Liver (tissue), 9 donors: Measurements from ENCODE around the gene ST8SIA1. TPM values are rescaled to one million over a fixed set of nuclear protein-coding genes. Genes with fewer than 3 reads are reported as not detected.

Experiments used
- DNase-seq: peaks from one replicate; pipeline ENCODE4 v3.0.0-alpha.2; 2017; ENCODE audit warnings: low spot score
- H3K27ac ChIP-seq, 2 donors: one replicate each; pipeline ENCODE4 v1.7.0; 2013; ENCODE audit warnings: inconsistent platforms in 2 of 2, low read length in 2 of 2, control low read depth in 1 of 2, low read depth in 1 of 2, mild to moderate bottlenecking in 1 of 2
- H3K27me3 ChIP-seq, 4 donors: one replicate each; pipeline versions ENCODE4 v1.6.1 to v1.7.0; 2013; ENCODE audit warnings: low read length in 3 of 4, inconsistent platforms in 1 of 4, mild to moderate bottlenecking in 1 of 4, moderate library complexity in 1 of 4; ENCODE audit not compliant: control insufficient read depth in 4 of 4, insufficient read depth in 4 of 4
- H3K36me3 ChIP-seq, 4 donors: one replicate each; pipeline versions ENCODE4 v1.6.1 to v1.7.0; 2013; ENCODE audit warnings: low read length in 3 of 4, mild to moderate bottlenecking in 3 of 4, low read depth in 1 of 4, moderate library complexity in 1 of 4; ENCODE audit not compliant: control insufficient read depth in 4 of 4, insufficient read depth in 3 of 4
- H3K4me1 ChIP-seq, 4 donors: one replicate each; pipeline versions ENCODE4 v1.6.1 to v1.7.0; 2013; ENCODE audit warnings: low read length in 3 of 4, mild to moderate bottlenecking in 3 of 4, moderate library complexity in 1 of 4; ENCODE audit not compliant: control insufficient read depth in 4 of 4, insufficient read depth in 4 of 4
- H3K4me3 ChIP-seq, 3 donors: one replicate each; pipeline versions ENCODE4 v1.6.1 to v1.7.0; 2013; ENCODE audit warnings: low read length in 3 of 3, control low read depth in 1 of 3, low read depth in 1 of 3, mild to moderate bottlenecking in 1 of 3
- H3K9ac ChIP-seq, 2 donors: one replicate each; pipeline ENCODE4 v1.7.0; 2013; ENCODE audit warnings: low read length in 2 of 2, mild to moderate bottlenecking in 2 of 2, moderate library complexity in 2 of 2, control low read depth in 1 of 2, low read depth in 1 of 2
- H3K9me3 ChIP-seq, 4 donors: one replicate each; pipeline versions ENCODE4 v1.6.1 to v1.7.0; 2013; ENCODE audit warnings: low read length in 3 of 4; ENCODE audit not compliant: control insufficient read depth in 4 of 4
- CTCF ChIP-seq: fragments of 150-350 bp; IDR thresholded peaks from 2 replicates; pipeline ENCODE4 v1.5.1; 2017; ENCODE audit warnings: improper control_type of control experiment, low read depth, low read length; ENCODE audit not compliant: missing input control
- FOXA1 ChIP-seq: IDR thresholded peaks from 2 replicates; pipeline ENCODE4 v1.6.1; 2016; ENCODE audit warnings: antibody characterized with exemption
- GABPA ChIP-seq, 2 donors: IDR thresholded peaks in 1 of 2; conservative IDR thresholded peaks in 1 of 2; 2 replicates each; pipeline ENCODE4 v1.6.1; 2016; ENCODE audit warnings: antibody characterized with exemption in 2 of 2, mild to moderate bottlenecking in 1 of 2, moderate library complexity in 1 of 2
- HNF4A ChIP-seq, 2 donors: conservative IDR thresholded peaks; 2 replicates each; pipeline ENCODE4 v1.6.1; 2016; ENCODE audit warnings: antibody characterized with exemption in 2 of 2, mild to moderate bottlenecking in 2 of 2
- JUND ChIP-seq, 2 donors: IDR thresholded peaks; 2 replicates each; pipeline ENCODE4 v1.6.1; 2016; ENCODE audit warnings: antibody characterized with exemption in 2 of 2
- NR2F2 ChIP-seq: IDR thresholded peaks from 2 replicates; pipeline ENCODE4 v1.6.1; 2016; ENCODE audit warnings: antibody characterized with exemption
- YY1 ChIP-seq: IDR thresholded peaks from 2 replicates; pipeline ENCODE4 v1.6.1; 2016; ENCODE audit warnings: antibody characterized with exemption, mild to moderate bottlenecking
- WGBS: extraction: QIAGEN DNeasy Blood & Tissue Kit; methylation state at CpG from one replicate; pipeline ENCODE4 v1.1.7; 2013; 5-methylcytosine and 5-hydroxymethylcytosine counted together
- polyA plus RNA-seq, 2 donors: library from polyadenylated mRNA; stranded (reverse) in 1 of 2; unstranded in 1 of 2; fragments of 200-250 nt in 1 of 2; fragments of >200 nt in 1 of 2; fragmentation: Nextera tagmentation in 1 of 2; extraction: Ambion mirVana in 1 of 2; gene quantifications; one replicate each; pipeline versions ENCODE4 v1.2.1 to v1.2.3, GENCODE V29; 2013 to 2015
- total RNA-seq, 2 donors: library from RNA; depleted of rRNA; stranded (reverse); fragments of >200 nt; gene quantifications; one replicate each; pipeline ENCODE4 v1.2.3, GENCODE V29; 2014
- TF ChIP-seq, protein P1 (sequence below): IDR thresholded peaks from 2 replicates; pipeline ENCODE4 v1.6.1; 2016; ENCODE audit warnings: antibody characterized with exemption
- TF ChIP-seq, protein P2 (sequence below): IDR thresholded peaks from 2 replicates; pipeline ENCODE4 v1.6.1; 2016; ENCODE audit warnings: antibody characterized with exemption
- donor health status: healthy.
- donor health status: healthy.
- donor health status: healthy.
- donor health status: healthy.
- donor health status: healthy.

ST8SIA1 gene
- total and polyA plus RNA-seq, 4 donors, result 0.02 to 1.0 (median 0.17) TPM; not detected in 1

DNA sequence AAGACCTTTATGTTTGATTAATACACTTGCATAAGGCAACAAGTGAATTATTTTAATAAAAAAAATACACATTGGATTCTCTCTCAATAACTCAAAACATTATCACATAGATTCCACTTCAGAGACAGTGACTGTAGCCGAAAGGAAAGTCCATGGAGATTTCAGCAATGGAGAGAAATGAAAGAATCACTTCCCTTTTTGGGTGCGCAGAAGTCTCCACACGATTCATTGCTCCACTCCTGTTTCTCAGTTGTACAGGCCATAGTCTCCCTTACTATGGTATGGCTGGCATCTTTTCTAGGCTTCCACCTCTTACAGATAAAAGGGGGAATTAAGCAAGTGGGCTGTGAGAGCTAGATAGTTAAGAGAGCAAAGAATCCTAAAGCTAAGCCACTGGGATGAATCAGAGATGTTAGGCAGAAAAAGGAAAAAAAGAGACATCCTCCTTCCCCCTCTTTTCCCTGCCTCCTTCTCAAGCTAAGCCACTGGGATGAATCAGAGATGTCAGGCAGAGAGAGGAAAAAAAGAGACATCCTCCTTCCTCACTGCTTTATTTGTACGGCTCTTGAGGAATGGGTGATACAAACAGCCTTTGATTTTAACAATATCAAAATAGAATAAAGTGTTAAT, 16.3 kb downstream of the ST8SIA1 start:
- no peak overlapping the region for H3K27ac ChIP-seq
- no peaks in the 10 kb centered on the region for H3K9me3 ChIP-seq
- no peaks in the 10 kb centered on the region for H3K4me1 ChIP-seq
- DNase-seq, result no peak
- peaks cover 0 to 7% (median 3%) of the 10 kb centered on the region in 4 donors for H3K27me3 ChIP-seq
- H3K36me3 ChIP-seq, result no peaks in the 10 kb centered on the region
- TF ChIP-seq YY1, result no peak
- TF ChIP-seq, protein P1, sequence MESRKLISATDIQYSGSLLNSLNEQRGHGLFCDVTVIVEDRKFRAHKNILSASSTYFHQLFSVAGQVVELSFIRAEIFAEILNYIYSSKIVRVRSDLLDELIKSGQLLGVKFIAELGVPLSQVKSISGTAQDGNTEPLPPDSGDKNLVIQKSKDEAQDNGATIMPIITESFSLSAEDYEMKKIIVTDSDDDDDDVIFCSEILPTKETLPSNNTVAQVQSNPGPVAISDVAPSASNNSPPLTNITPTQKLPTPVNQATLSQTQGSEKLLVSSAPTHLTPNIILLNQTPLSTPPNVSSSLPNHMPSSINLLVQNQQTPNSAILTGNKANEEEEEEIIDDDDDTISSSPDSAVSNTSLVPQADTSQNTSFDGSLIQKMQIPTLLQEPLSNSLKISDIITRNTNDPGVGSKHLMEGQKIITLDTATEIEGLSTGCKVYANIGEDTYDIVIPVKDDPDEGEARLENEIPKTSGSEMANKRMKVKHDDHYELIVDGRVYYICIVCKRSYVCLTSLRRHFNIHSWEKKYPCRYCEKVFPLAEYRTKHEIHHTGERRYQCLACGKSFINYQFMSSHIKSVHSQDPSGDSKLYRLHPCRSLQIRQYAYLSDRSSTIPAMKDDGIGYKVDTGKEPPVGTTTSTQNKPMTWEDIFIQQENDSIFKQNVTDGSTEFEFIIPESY, result no peak
- no peak overlapping the region for H3K9ac ChIP-seq
- 79% methylated on average over 4 of the region's 4 CpGs for WGBS
- no peak overlapping the region for H3K4me3 ChIP-seq

DNA sequence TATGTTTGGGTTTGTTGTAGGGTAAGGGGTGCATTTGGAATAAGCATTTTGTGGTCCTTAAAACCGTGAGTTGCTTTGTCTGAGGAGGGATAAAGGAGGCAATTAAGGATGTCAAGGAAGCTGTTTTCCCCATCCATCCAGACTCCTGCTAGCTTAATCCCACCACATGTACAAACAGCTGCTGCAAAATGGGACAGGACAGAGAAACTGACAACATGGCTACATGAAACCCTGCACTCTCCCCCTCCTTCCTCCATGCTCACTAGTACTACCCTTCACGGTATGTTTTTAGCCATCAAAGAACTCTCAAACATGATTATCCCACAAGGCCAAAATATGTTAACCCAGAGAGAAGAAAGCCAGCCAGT, 20.6 kb downstream of the ST8SIA1 start:
- Histone ChIP-seq H3K36me3 (no peaks in the 10 kb centered on the region), H3K9ac (no peak overlapping the region), H3K4me1 (no peaks in the 10 kb centered on the region), H3K4me3 (no peak overlapping the region), H3K27me3 (peaks cover 0 to 6% (median 2%) of the 10 kb centered on the region in 4 donors), H3K9me3 (no peaks in the 10 kb centered on the region), H3K27ac (no peak overlapping the region)
- TF ChIP-seq, protein P2, sequence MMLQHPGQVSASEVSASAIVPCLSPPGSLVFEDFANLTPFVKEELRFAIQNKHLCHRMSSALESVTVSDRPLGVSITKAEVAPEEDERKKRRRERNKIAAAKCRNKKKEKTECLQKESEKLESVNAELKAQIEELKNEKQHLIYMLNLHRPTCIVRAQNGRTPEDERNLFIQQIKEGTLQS, result no peak
- TF ChIP-seq GABPA (IDR thresholded peaks at IDR 0.05 in 1 of 2, conservative IDR thresholded peaks at IDR 0.05 in 1 of 2) (no peak), NR2F2 (no peak), JUND (IDR thresholded peaks at IDR 0.05) (no peak)
- 79% methylated on average over 2 of the region's 2 CpGs for WGBS
- DNase-seq, result no peak

DNA sequence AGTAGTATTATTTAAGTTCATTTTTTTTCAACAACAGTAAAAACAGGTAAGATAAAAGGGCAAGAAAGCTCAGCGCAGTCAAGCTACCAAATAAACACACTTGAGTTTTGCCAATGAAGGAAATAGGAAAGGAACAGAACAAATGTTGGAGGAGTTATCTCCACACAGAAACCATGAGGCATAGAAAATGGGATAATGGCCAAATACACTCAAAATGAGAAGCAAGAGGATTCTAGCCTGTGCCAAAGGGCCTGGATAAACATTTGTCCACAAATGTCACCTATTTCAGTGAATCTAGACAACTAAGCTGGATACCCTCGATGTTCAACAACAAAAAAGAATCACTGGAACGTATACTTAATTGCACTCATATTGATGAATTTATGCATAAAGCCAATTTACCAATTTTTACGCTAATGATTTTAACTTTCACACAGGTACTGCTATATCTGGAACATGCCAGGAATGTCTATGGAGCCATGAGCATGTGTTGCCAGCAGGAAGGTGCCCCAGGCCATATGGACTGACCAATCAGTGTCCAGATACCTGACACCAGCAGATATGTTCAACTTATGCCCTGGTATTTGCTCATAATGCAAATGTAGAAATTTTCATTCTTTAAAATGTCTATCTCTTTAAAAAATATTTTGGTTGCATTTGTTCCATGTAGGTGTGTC, 21.1 kb downstream of the ST8SIA1 start:
- no peak overlapping the region for H3K9ac ChIP-seq
- no peaks in the 10 kb centered on the region for H3K4me1 ChIP-seq
- TF ChIP-seq HNF4A (conservative IDR thresholded peaks at IDR 0.05) (no peak), FOXA1 (no peak), NR2F2 (no peak), CTCF (no peak)
- no peaks in the 10 kb centered on the region for H3K9me3 ChIP-seq
- DNase-seq, result no peak
- H3K4me3 ChIP-seq, result no peak overlapping the region
- no peaks in the 10 kb centered on the region for H3K36me3 ChIP-seq
- peaks cover 0 to 6% (median 2%) of the 10 kb centered on the region in 4 donors for H3K27me3 ChIP-seq
- H3K27ac ChIP-seq, result no peak overlapping the region
- WGBS, result 83% methylated on average over 4 of the region's 4 CpGs
